Right lobe of liver (tissue), 6 donors: Measurements from ENCODE around the gene PARVB. TPM values are rescaled to one million over a fixed set of nuclear protein-coding genes. Genes with fewer than 3 reads are reported as not detected.

Experiments used
- ATAC-seq, 4 donors: fragments of 200-7000 bp; cut with Tn5 transposase; one replicate each; pipeline ENCODE4 v1.9.1; 2020; ENCODE audit warnings: mild to moderate bottlenecking in 4 of 4, moderate library complexity in 4 of 4
- DNase-seq, 3 donors: peaks; one replicate each; pipeline ENCODE4 v3.0.0-alpha.2; 2020
- H3K27ac ChIP-seq, 3 donors: fragments of 200-600 bp; one replicate each; pipeline ENCODE4 v1.8.0; 2022
- H3K27me3 ChIP-seq, 2 donors: fragments of 200-600 bp; one replicate each; pipeline ENCODE4 v1.8.0; 2022
- H3K36me3 ChIP-seq, 4 donors: fragments of 200-600 bp; sonication (generic) in 1 of 4; one replicate each; pipeline versions ENCODE4 v1.5.1 to v1.8.0; 2017 to 2022; ENCODE audit warnings: control low read depth in 1 of 4
- H3K4me1 ChIP-seq, 4 donors: fragments of 200-600 bp; sonication (generic) in 1 of 4; one replicate each; pipeline versions ENCODE4 v1.5.1 to v1.8.0; 2017 to 2022; ENCODE audit warnings: control low read depth in 1 of 4
- H3K4me3 ChIP-seq, 3 donors: fragments of 200-600 bp; one replicate each; pipeline ENCODE4 v1.8.0; 2022
- H3K9me3 ChIP-seq, 4 donors: fragments of 200-600 bp; sonication (generic) in 1 of 4; one replicate each; pipeline versions ENCODE4 v1.5.1 to v1.8.0; 2017 to 2022; ENCODE audit warnings: control low read depth in 1 of 4
- CTCF ChIP-seq, 4 donors: fragments of 200-600 bp in 3 of 4; fragments of 450-650 bp in 1 of 4; IDR thresholded peaks; one replicate each; pipeline versions ENCODE4 v1.5.1 to v1.8.0; 2016 to 2022; ENCODE audit warnings: antibody characterized with exemption in 4 of 4, mild to moderate bottlenecking in 2 of 4
- POLR2A ChIP-seq: fragments of 450-650 bp; IDR thresholded peaks from one replicate; pipeline ENCODE4 v1.6.1; 2017; ENCODE audit warnings: antibody characterized with exemption, mild to moderate bottlenecking
- WGBS: methylation state at CpG from one replicate; pipeline ENCODE4 v1.1.6; 2018; ENCODE audit warnings: low coverage, low lambda C conversion rate; ENCODE audit not compliant: insufficient coverage; ENCODE audit errors: missing lambda C conversion rate; 5-methylcytosine and 5-hydroxymethylcytosine counted together
- intact Hi-C, 2 donors: fragments of 100-400 bp; cut with DNase I; formaldehyde crosslinking; loops; one replicate each; pipeline versions ENCODE4 v1.11.2 to v1.14.1; 2022
- total RNA-seq, 6 experiments: library from RNA; depleted of rRNA in 2 of 6; stranded (reverse); fragments of >200 nt in 2 of 6; fragmentation: NEBNext Ultra II Directional in 3 of 6; extraction: Animal tissue kit (Norgen Biotek cat#: 25700) in 3 of 6; gene quantifications; one replicate each; pipeline versions ENCODE4 v1.1.0 to v1.2.4, GENCODE V29; 2016 to 2023
- donor health status: DM: no; HTN: yes; CAD: no.
- donor health status: DM: no; HTN: no; CAD: no.
- donor health status: DM: no; HTN: no; CAD: no.
- donor health status: DM: no; HTN: yes; CAD: no.
- donor health status: DM: no; HTN: yes; CAD: no.

The PARVB gene
- total RNA-seq, 6 experiments from 2014 or later: 14.2 to 21.3 (median 15.2) TPM

DNA sequence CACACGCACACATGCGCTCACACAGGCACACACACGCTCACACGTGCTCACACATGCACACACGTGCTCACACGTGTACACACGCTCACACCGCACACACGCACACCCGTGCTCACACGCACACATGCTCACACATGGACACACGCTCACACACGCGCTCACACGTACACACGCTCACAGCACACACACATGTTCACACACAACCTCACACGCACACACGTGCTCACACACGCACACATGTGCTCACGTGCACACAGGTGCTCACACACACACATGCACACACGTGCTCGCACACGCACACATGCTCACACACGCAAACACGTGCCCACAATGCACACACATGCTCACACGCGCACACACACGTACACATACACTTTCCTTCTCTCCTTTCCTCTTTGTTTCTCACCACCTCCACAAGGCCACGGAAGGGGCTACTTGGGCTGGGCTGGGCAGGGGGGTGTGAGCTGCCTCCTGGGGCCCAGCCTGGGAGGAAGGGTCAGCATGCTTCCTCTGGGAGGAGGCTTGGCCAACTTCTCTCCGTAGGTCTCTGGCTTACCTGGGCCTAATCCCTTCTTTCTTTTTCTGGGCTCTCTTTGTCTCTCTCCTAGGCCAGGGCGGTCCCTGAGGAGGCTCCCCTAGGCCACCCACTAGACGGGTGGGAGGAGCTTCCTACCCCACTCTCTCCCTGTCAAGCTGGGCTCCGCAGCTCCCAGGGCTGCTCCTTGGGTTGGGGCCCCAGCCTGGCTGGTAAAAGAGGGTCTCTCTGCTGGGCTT, 122.2 kb downstream of the PARVB start:
- Histone ChIP-seq H3K9me3 (no peaks in the 10 kb centered on the region), H3K27me3 (no peaks in the 10 kb centered on the region), H3K27ac (no peak overlapping the region), H3K4me3 (no peak overlapping the region), H3K36me3 (no peaks in the 10 kb centered on the region), H3K4me1 (no peaks in the 10 kb centered on the region)
- no peak for TF ChIP-seq POLR2A
- TF ChIP-seq CTCF (IDR thresholded peaks at IDR 0.05): no peak
- ATAC-seq (no peak), DNase-seq (no peak)
- intact Hi-C loops: no loop called here
- 73% methylated on average over 32 of the region's 33 CpGs for WGBS

- Histone ChIP-seq H3K4me3 (no peak overlapping the region), H3K9me3 (no peaks in the 10 kb centered on the region), H3K4me1 (no peaks in the 10 kb centered on the region), H3K27ac (no peak overlapping the region), H3K27me3 (no peaks in the 10 kb centered on the region), H3K36me3 (no peaks in the 10 kb centered on the region)
- WGBS: 53% methylated on average over 11 of the region's 12 CpGs
- intact Hi-C loops: no loop called here
- DNase-seq (no peak), ATAC-seq (no peak)
- TF ChIP-seq POLR2A (no peak), CTCF (IDR thresholded peaks at IDR 0.05) (no peak)
These were observed 123.0 kb downstream of the PARVB start for GRCh38 chr22:44147008-44147645.

DNA sequence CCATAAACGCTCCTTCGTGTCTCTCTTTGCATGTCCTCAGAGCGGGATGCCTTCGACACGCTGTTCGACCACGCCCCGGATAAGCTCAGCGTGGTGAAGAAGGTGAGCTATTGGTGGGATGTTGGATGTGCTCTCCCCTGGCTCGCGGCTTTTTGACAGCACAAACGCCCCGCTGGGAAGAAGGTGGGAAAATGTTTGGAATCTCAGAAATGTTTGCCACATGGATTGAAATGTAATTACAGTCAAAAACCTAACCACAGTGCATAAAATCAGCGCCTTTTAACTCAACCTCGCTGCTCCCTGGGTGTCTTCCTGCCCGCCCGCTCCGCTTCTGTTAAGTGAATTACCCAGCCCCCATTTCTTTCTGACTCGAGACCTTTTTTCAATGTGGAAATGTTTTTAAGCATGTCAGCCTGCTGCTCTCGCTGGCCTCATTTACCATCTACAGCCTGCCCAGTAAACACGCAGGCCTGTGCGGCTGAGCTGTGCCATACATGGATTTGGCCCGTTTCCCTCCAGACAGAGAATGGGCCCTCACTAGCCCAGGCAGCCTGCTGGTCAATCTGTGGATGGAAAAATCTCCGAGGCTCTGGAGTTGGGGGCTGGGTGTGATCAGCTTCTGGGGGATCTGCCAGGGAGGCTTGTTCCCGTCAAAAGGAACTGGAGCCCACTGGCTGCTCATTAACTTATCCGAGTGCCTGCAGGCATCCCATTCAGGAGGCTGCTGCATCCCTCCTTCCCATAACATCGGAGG, 123.9 kb downstream of the PARVB start:
- H3K27me3 ChIP-seq: no peaks in the 10 kb centered on the region
- DNase-seq: no peak
- H3K9me3 ChIP-seq: no peaks in the 10 kb centered on the region
- no peak overlapping the region for H3K27ac ChIP-seq
- TF ChIP-seq CTCF (IDR thresholded peaks at IDR 0.05): no peak
- TF ChIP-seq POLR2A: no peak
- intact Hi-C loops: no loop called here
- no peak for ATAC-seq
- H3K4me1 ChIP-seq: no peaks in the 10 kb centered on the region
- 53% methylated on average over 17 of the region's 27 CpGs for WGBS
- no peak overlapping the region for H3K4me3 ChIP-seq
- no peaks in the 10 kb centered on the region for H3K36me3 ChIP-seq

- Histone ChIP-seq H3K36me3 (no peaks in the 10 kb centered on the region), H3K9me3 (no peaks in the 10 kb centered on the region), H3K27me3 (no peaks in the 10 kb centered on the region), H3K4me3 (no peak overlapping the region), H3K27ac (no peak overlapping the region), H3K4me1 (no peaks in the 10 kb centered on the region)
- ATAC-seq: no peak
- 72% methylated on average over 2 of the region's 4 CpGs for WGBS
- DNase-seq: no peak
- no peak for TF ChIP-seq POLR2A
- TF ChIP-seq CTCF (IDR thresholded peaks at IDR 0.05): no peak
- intact Hi-C loops: no loop called here
These were observed 127.6 kb downstream of the PARVB start for GRCh38 chr22:44151676-44152075.
